Liver (tissue), 9 donors: ENCODE data around the gene SLC37A2. TPM values are rescaled to one million over a fixed set of nuclear protein-coding genes. Genes with fewer than 3 reads are reported as not detected.

Experiments
- DNase-seq: peaks from one replicate; pipeline ENCODE4 v3.0.0-alpha.2; 2017; ENCODE audit warnings: low spot score
- H3K27ac ChIP-seq, 2 donors: one replicate each; pipeline ENCODE4 v1.7.0; 2013; ENCODE audit warnings: inconsistent platforms in 2 of 2, low read length in 2 of 2, control low read depth in 1 of 2, low read depth in 1 of 2, mild to moderate bottlenecking in 1 of 2
- H3K27me3 ChIP-seq, 4 donors: one replicate each; pipeline versions ENCODE4 v1.6.1 to v1.7.0; 2013; ENCODE audit warnings: low read length in 3 of 4, inconsistent platforms in 1 of 4, mild to moderate bottlenecking in 1 of 4, moderate library complexity in 1 of 4; ENCODE audit not compliant: control insufficient read depth in 4 of 4, insufficient read depth in 4 of 4
- H3K36me3 ChIP-seq, 4 donors: one replicate each; pipeline versions ENCODE4 v1.6.1 to v1.7.0; 2013; ENCODE audit warnings: low read length in 3 of 4, mild to moderate bottlenecking in 3 of 4, low read depth in 1 of 4, moderate library complexity in 1 of 4; ENCODE audit not compliant: control insufficient read depth in 4 of 4, insufficient read depth in 3 of 4
- H3K4me1 ChIP-seq, 4 donors: one replicate each; pipeline versions ENCODE4 v1.6.1 to v1.7.0; 2013; ENCODE audit warnings: low read length in 3 of 4, mild to moderate bottlenecking in 3 of 4, moderate library complexity in 1 of 4; ENCODE audit not compliant: control insufficient read depth in 4 of 4, insufficient read depth in 4 of 4
- H3K4me3 ChIP-seq, 3 donors: one replicate each; pipeline versions ENCODE4 v1.6.1 to v1.7.0; 2013; ENCODE audit warnings: low read length in 3 of 3, control low read depth in 1 of 3, low read depth in 1 of 3, mild to moderate bottlenecking in 1 of 3
- H3K9ac ChIP-seq, 2 donors: one replicate each; pipeline ENCODE4 v1.7.0; 2013; ENCODE audit warnings: low read length in 2 of 2, mild to moderate bottlenecking in 2 of 2, moderate library complexity in 2 of 2, control low read depth in 1 of 2, low read depth in 1 of 2
- H3K9me3 ChIP-seq, 4 donors: one replicate each; pipeline versions ENCODE4 v1.6.1 to v1.7.0; 2013; ENCODE audit warnings: low read length in 3 of 4; ENCODE audit not compliant: control insufficient read depth in 4 of 4
- ATF3 ChIP-seq: IDR thresholded peaks from 2 replicates; pipeline ENCODE4 v1.6.1; 2016; ENCODE audit warnings: antibody characterized with exemption
- CTCF ChIP-seq: fragments of 150-350 bp; IDR thresholded peaks from 2 replicates; pipeline ENCODE4 v1.5.1; 2017; ENCODE audit warnings: improper control_type of control experiment, low read depth, low read length; ENCODE audit not compliant: missing input control
- FOXA1 ChIP-seq: IDR thresholded peaks from 2 replicates; pipeline ENCODE4 v1.6.1; 2016; ENCODE audit warnings: antibody characterized with exemption
- FOXA2 ChIP-seq: IDR thresholded peaks from 2 replicates; pipeline ENCODE4 v1.6.1; 2016; ENCODE audit warnings: antibody characterized with exemption
- GABPA ChIP-seq, 2 donors: IDR thresholded peaks in 1 of 2; conservative IDR thresholded peaks in 1 of 2; 2 replicates each; pipeline ENCODE4 v1.6.1; 2016; ENCODE audit warnings: antibody characterized with exemption in 2 of 2, mild to moderate bottlenecking in 1 of 2, moderate library complexity in 1 of 2
- HNF4A ChIP-seq, 2 donors: conservative IDR thresholded peaks; 2 replicates each; pipeline ENCODE4 v1.6.1; 2016; ENCODE audit warnings: antibody characterized with exemption in 2 of 2, mild to moderate bottlenecking in 2 of 2
- HNF4G ChIP-seq: IDR thresholded peaks from 2 replicates; pipeline ENCODE4 v1.6.1; 2016; ENCODE audit warnings: antibody characterized with exemption
- JUND ChIP-seq, 2 donors: IDR thresholded peaks; 2 replicates each; pipeline ENCODE4 v1.6.1; 2016; ENCODE audit warnings: antibody characterized with exemption in 2 of 2
- MAX ChIP-seq: IDR thresholded peaks from 2 replicates; pipeline ENCODE4 v1.6.1; 2016; ENCODE audit warnings: antibody characterized with exemption
- RAD21 ChIP-seq, 2 donors: IDR thresholded peaks; 2 replicates each; pipeline ENCODE4 v1.6.1; 2016; ENCODE audit warnings: antibody characterized with exemption in 2 of 2, mild to moderate bottlenecking in 2 of 2
- REST ChIP-seq: IDR thresholded peaks from 2 replicates; pipeline ENCODE4 v1.6.1; 2016; ENCODE audit warnings: antibody characterized with exemption, mild to moderate bottlenecking
- SP1 ChIP-seq: IDR thresholded peaks from 2 replicates; pipeline ENCODE4 v1.6.1; 2018; ENCODE audit warnings: antibody characterized with exemption, mild to moderate bottlenecking
- TAF1 ChIP-seq: conservative IDR thresholded peaks from 2 replicates; pipeline ENCODE4 v1.6.1; 2016; ENCODE audit warnings: antibody characterized with exemption, mild to moderate bottlenecking
- YY1 ChIP-seq: IDR thresholded peaks from 2 replicates; pipeline ENCODE4 v1.6.1; 2016; ENCODE audit warnings: antibody characterized with exemption, mild to moderate bottlenecking
- ZBTB33 ChIP-seq: IDR thresholded peaks from 2 replicates; pipeline ENCODE4 v1.6.1; 2016; ENCODE audit warnings: antibody characterized with exemption
- WGBS: extraction: QIAGEN DNeasy Blood & Tissue Kit; methylation state at CpG from one replicate; pipeline ENCODE4 v1.1.7; 2013; 5-methylcytosine and 5-hydroxymethylcytosine counted together
- polyA plus RNA-seq, 2 donors: library from polyadenylated mRNA; stranded (reverse) in 1 of 2; unstranded in 1 of 2; fragments of 200-250 nt in 1 of 2; fragments of >200 nt in 1 of 2; fragmentation: Nextera tagmentation in 1 of 2; extraction: Ambion mirVana in 1 of 2; gene quantifications; one replicate each; pipeline versions ENCODE4 v1.2.1 to v1.2.3, GENCODE V29; 2013 to 2015
- total RNA-seq, 2 donors: library from RNA; depleted of rRNA; stranded (reverse); fragments of >200 nt; gene quantifications; one replicate each; pipeline ENCODE4 v1.2.3, GENCODE V29; 2014
- donor health status: healthy.
- donor health status: healthy.
- donor health status: healthy.
- donor health status: healthy.
- donor health status: healthy.

The SLC37A2 gene
- total and polyA plus RNA-seq, 4 donors, result 0.51 to 12.3 (median 5.6) TPM

GRCh38 chr11:125093502-125093901 is 30.4 kb downstream of the SLC37A2 start (continued):
- TF ChIP-seq ZBTB33, result no peak
- no peak for TF ChIP-seq TAF1

- WGBS, result 98% methylated on average over 2 of the region's 2 CpGs
- Histone ChIP-seq H3K4me3 (no peak overlapping the region), H3K9me3 (no peaks in the 10 kb centered on the region), H3K27ac (no peak overlapping the region), H3K9ac (no peak overlapping the region), H3K27me3 (no peaks in the 10 kb centered on the region), H3K4me1 (peaks cover 0 to 2% (median 0%) of the 10 kb centered on the region in 4 donors), H3K36me3 (peaks cover 3 to 6% (median 5%) of the 10 kb centered on the region in 4 donors)
- DNase-seq, result no peak
- TF ChIP-seq FOXA1, result no peak
- TF ChIP-seq RAD21 (IDR thresholded peaks at IDR 0.05), result no peak
- no peak for TF ChIP-seq HNF4G
- no peak for TF ChIP-seq YY1
- TF ChIP-seq CTCF, result no peak
- no peak for TF ChIP-seq JUND (IDR thresholded peaks at IDR 0.05)
- TF ChIP-seq MAX, result no peak
- no peak for TF ChIP-seq REST
- no peak for TF ChIP-seq HNF4A (conservative IDR thresholded peaks at IDR 0.05)
- TF ChIP-seq GABPA (IDR thresholded peaks at IDR 0.05 in 1 of 2, conservative IDR thresholded peaks at IDR 0.05 in 1 of 2), result no peak
- no peak for TF ChIP-seq FOXA2
- TF ChIP-seq SP1, result no peak
- TF ChIP-seq ATF3, result no peak
- TF ChIP-seq TAF1, result no peak
Observed at GRCh38 chr11:125094731-125095130, 31.6 kb downstream of the SLC37A2 start.
